Peyer's patch (tissue), 4 donors: ENCODE measurements around the gene PDPN.

Experiments
- POLR2A ChIP-seq, 2 donors: fragments of 450-650 bp; IDR thresholded peaks; one replicate each; pipeline ENCODE4 v1.5.1; 2017; ENCODE audit warnings: antibody characterized with exemption in 2 of 2, mild to moderate bottlenecking in 2 of 2, moderate library complexity in 2 of 2
- TF ChIP-seq, protein P1 (sequence below), 6 experiments: fragments of 450-650 bp in 4 of 6; fragments of 200-600 bp in 2 of 6; sonication (generic) in 1 of 6; IDR thresholded peaks; one replicate each; pipeline ENCODE4 v1.5.1; 2017 to 2019; ENCODE audit warnings: antibody characterized with exemption in 6 of 6, mild to moderate bottlenecking in 3 of 6, moderate library complexity in 1 of 6

DNA sequence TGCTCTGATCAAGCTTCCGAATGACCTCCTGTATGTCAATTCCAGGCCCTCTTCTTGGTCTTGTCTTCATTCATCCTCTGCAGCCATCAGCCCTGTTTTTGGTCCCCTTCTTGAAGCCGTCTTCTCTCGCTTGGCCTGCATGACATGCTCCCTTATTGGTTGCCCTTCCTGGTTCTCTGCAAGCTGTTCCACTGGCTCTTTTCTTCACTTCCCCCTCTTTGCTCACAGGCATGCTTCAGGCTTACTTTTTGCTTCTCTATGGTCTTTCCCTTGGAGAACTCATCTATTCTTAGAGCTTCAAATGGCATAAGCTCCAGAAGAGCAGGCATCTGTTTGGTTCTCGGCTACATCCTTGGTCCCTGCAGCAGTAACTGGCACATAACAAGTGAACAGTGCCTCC lies 38.8 kb downstream of the PDPN start:
- TF ChIP-seq, protein P1, sequence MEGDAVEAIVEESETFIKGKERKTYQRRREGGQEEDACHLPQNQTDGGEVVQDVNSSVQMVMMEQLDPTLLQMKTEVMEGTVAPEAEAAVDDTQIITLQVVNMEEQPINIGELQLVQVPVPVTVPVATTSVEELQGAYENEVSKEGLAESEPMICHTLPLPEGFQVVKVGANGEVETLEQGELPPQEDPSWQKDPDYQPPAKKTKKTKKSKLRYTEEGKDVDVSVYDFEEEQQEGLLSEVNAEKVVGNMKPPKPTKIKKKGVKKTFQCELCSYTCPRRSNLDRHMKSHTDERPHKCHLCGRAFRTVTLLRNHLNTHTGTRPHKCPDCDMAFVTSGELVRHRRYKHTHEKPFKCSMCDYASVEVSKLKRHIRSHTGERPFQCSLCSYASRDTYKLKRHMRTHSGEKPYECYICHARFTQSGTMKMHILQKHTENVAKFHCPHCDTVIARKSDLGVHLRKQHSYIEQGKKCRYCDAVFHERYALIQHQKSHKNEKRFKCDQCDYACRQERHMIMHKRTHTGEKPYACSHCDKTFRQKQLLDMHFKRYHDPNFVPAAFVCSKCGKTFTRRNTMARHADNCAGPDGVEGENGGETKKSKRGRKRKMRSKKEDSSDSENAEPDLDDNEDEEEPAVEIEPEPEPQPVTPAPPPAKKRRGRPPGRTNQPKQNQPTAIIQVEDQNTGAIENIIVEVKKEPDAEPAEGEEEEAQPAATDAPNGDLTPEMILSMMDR (IDR thresholded peaks at IDR 0.05) = no peak
- no peak for TF ChIP-seq POLR2A (IDR thresholded peaks at IDR 0.05)
